ENCODE measurements around the gene C11orf98.

DNA sequence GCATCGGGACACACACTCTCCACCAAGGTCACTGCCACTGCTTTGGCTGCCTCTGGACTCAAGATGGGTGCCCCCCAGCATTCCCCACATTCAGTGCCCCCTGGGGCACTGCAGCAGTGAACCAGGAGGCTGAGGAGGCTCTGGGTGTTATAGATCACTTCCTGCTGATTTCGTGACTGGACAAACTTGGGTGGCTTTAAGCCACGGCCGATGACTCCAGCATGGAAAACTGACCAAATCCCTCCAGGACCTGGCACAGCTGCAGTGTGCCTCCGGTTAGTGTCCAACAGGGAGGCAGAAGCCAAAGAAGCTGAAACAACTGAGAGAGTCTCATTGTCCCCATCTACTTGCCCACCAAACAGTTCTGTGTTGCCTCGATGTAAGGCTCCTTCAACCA lies 17.4 kb downstream of the C11orf98 start:
- TF ChIP-seq, protein P1, sequence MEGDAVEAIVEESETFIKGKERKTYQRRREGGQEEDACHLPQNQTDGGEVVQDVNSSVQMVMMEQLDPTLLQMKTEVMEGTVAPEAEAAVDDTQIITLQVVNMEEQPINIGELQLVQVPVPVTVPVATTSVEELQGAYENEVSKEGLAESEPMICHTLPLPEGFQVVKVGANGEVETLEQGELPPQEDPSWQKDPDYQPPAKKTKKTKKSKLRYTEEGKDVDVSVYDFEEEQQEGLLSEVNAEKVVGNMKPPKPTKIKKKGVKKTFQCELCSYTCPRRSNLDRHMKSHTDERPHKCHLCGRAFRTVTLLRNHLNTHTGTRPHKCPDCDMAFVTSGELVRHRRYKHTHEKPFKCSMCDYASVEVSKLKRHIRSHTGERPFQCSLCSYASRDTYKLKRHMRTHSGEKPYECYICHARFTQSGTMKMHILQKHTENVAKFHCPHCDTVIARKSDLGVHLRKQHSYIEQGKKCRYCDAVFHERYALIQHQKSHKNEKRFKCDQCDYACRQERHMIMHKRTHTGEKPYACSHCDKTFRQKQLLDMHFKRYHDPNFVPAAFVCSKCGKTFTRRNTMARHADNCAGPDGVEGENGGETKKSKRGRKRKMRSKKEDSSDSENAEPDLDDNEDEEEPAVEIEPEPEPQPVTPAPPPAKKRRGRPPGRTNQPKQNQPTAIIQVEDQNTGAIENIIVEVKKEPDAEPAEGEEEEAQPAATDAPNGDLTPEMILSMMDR (IDR thresholded peaks at IDR 0.05; ENCODE audit: extremely low read depth in 1 of 2, insufficient read depth in 1 of 2, low read depth in 1 of 2, low read length in 2 of 2) = no peak
- no peak for TF ChIP-seq POLR2A (IDR thresholded peaks at IDR 0.05; ENCODE audit: low read depth, low read length)

Measured in endothelial cell of umbilical vein (primary cell).